IMR-90 (cell line): ENCODE data around the gene HPS6. TPM values are rescaled to one million over a fixed set of nuclear protein-coding genes. Genes with fewer than 3 reads are reported as not detected.

Experiments
- ATAC-seq: fragments of 200-7000 bp; cut with Tn5 transposase; 2 replicates; pipeline ENCODE4 v1.9.1; 2020; ENCODE audit warnings: low read depth, mild to moderate bottlenecking, moderate library complexity
- BruUV-seq: library from RNA; stranded (reverse); fragments of 400-500 nt; replicated peaks from 2 replicates; lab custom pipeline; 2021; lab: Mats Ljungman, UMichigan
- CTCF ChIA-PET: fragments of 300-600 bp; formaldehyde crosslinking; extraction: SDS; loops from one replicate; lab custom pipeline; 2021; ENCODE audit warnings: antibody characterized with exemption; lab: Yijun Ruan, JAX
- POLR2A ChIA-PET: fragments of 300-600 bp; sonication (Branson Sonifier 250); formaldehyde crosslinking; loops from one replicate; lab custom pipeline; 2022; ENCODE audit warnings: antibody characterized with exemption; ENCODE audit not compliant: unreplicated experiment; lab: Charles Lee
- DNase-seq: peaks from one replicate; pipeline ENCODE4 v3.0.0; 2013
- H2AFZ ChIP-seq: replicated peaks from 2 replicates; pipeline ENCODE3; 2013; ENCODE audit warnings: low read length, mild to moderate bottlenecking; ENCODE audit not compliant: poor library complexity
- H2AK5ac ChIP-seq: 2 replicates; pipeline ENCODE4 v1.6.1; 2013; ENCODE audit warnings: low read depth, low read length, inconsistent platforms
- H2AK9ac ChIP-seq: replicated peaks from 2 replicates; pipeline ENCODE3; 2013; ENCODE audit warnings: mild to moderate bottlenecking, low read depth, low read length, moderate library complexity; ENCODE audit not compliant: poor library complexity
- H2BK120ac ChIP-seq: 2 replicates; pipeline ENCODE4 v1.6.1; 2013; ENCODE audit warnings: low read depth, low read length, inconsistent platforms
- H2BK15ac ChIP-seq: 3 replicates; pipeline ENCODE4 v1.6.1; 2013; ENCODE audit warnings: low read depth, low read length, inconsistent platforms
- H2BK20ac ChIP-seq: 2 replicates; pipeline ENCODE4 v1.6.1; 2013; ENCODE audit warnings: low read depth, mild to moderate bottlenecking, inconsistent platforms, low read length, moderate library complexity
- H2BK5ac ChIP-seq: 2 replicates; pipeline ENCODE4 v1.6.1; 2013; ENCODE audit warnings: mild to moderate bottlenecking, low read depth, low read length, inconsistent platforms; ENCODE audit not compliant: poor library complexity, severe bottlenecking
- H3K14ac ChIP-seq: replicated peaks from 2 replicates; pipeline ENCODE4 v1.6.1; 2013; ENCODE audit warnings: low read depth, low read length, inconsistent platforms
- H3K18ac ChIP-seq: 2 replicates; pipeline ENCODE4 v1.6.1; 2013; ENCODE audit warnings: low read depth, low read length, control low read depth
- H3K23ac ChIP-seq: 2 replicates; pipeline ENCODE4 v1.6.1; 2013; ENCODE audit warnings: low read depth, low read length, inconsistent platforms
- H3K27ac ChIP-seq: 2 replicates; pipeline ENCODE4 v1.5.1; 2013; ENCODE audit warnings: mild to moderate bottlenecking, control low read depth, low read length; ENCODE audit not compliant: insufficient read depth
- H3K27me3 ChIP-seq: 2 replicates; pipeline ENCODE4 v1.6.1; 2013; ENCODE audit warnings: low read length; ENCODE audit not compliant: control insufficient read depth, insufficient read depth
- H3K36me3 ChIP-seq: 2 replicates; pipeline ENCODE4 v1.6.1; 2013; ENCODE audit warnings: low read length, mixed read lengths; ENCODE audit not compliant: control insufficient read depth, insufficient read depth
- H3K4ac ChIP-seq: 2 replicates; pipeline ENCODE4 v1.6.1; 2013; ENCODE audit warnings: low read depth, low read length, inconsistent platforms
- H3K4me1 ChIP-seq: 2 replicates; pipeline ENCODE4 v1.6.1; 2013; ENCODE audit warnings: low read length, mixed read lengths; ENCODE audit not compliant: control insufficient read depth, insufficient read depth
- H3K4me2 ChIP-seq: 2 replicates; pipeline ENCODE4 v1.6.1; 2013; ENCODE audit warnings: low read depth, mild to moderate bottlenecking, control low read depth, low read length, moderate library complexity
- H3K4me3 ChIP-seq: 2 replicates; pipeline ENCODE4 v1.5.1; 2013; ENCODE audit warnings: low read depth, mild to moderate bottlenecking, control low read depth, low read length, moderate library complexity; ENCODE audit not compliant: insufficient read depth
- H3K56ac ChIP-seq: 2 replicates; pipeline ENCODE4 v1.6.1; 2013; ENCODE audit warnings: low read length, inconsistent platforms; ENCODE audit not compliant: insufficient read depth; ENCODE audit errors: extremely low read depth
- H3K79me1 ChIP-seq, 2 experiments: 2 replicates each; pipeline ENCODE4 v1.6.1; 2013; ENCODE audit warnings: low read length in 2 of 2, inconsistent platforms in 1 of 2, low read depth in 1 of 2
- H3K9ac ChIP-seq: 2 replicates; pipeline ENCODE4 v1.6.1; 2013; ENCODE audit warnings: low read depth, low read length, control low read depth
- H3K9me1 ChIP-seq: 2 replicates; pipeline ENCODE4 v1.6.1; 2013; ENCODE audit warnings: low read length, inconsistent platforms; ENCODE audit not compliant: insufficient read depth
- H3K9me3 ChIP-seq: 2 replicates; pipeline ENCODE4 v1.6.1; 2013; ENCODE audit warnings: low read length; ENCODE audit not compliant: control insufficient read depth, insufficient read depth
- H4K20me1 ChIP-seq: 2 replicates; pipeline ENCODE4 v1.6.1; 2013; ENCODE audit warnings: low read length, inconsistent platforms; ENCODE audit not compliant: insufficient read depth
- H4K5ac ChIP-seq: 2 replicates; pipeline ENCODE4 v1.6.1; 2013; ENCODE audit warnings: mild to moderate bottlenecking, low read depth, low read length, control low read depth
- H4K8ac ChIP-seq, 2 experiments: 2 replicates each; pipeline ENCODE4 v1.6.1; 2013; ENCODE audit warnings: low read depth in 2 of 2, low read length in 2 of 2, control low read depth in 1 of 2, inconsistent platforms in 1 of 2
- H4K91ac ChIP-seq: 2 replicates; pipeline ENCODE4 v1.6.1; 2013; ENCODE audit warnings: low read depth, low read length, inconsistent platforms; ENCODE audit not compliant: insufficient read depth
- BHLHE40 ChIP-seq: fragments of 150-350 bp; IDR thresholded peaks from 2 replicates; pipeline ENCODE4 v1.6.1; 2016; ENCODE audit warnings: mild to moderate bottlenecking, low read depth, low read length
- CEBPB ChIP-seq: IDR thresholded peaks from 2 replicates; pipeline ENCODE4 v1.6.1; 2012; ENCODE audit warnings: low read depth, low read length, improper control_type of control experiment
- CHD1 ChIP-seq: IDR thresholded peaks from 2 replicates; pipeline ENCODE4 v1.6.1; 2012; ENCODE audit warnings: low read depth, low read length, improper control_type of control experiment
- CTCF ChIP-seq: conservative IDR thresholded peaks from 2 replicates; pipeline ENCODE4 v1.5.1; 2012; ENCODE audit warnings: mild to moderate bottlenecking, low read depth, low read length, improper control_type of control experiment
- ELK1 ChIP-seq: fragments of 150-350 bp; IDR thresholded peaks from 2 replicates; pipeline ENCODE4 v1.6.1; 2016; ENCODE audit warnings: low read depth, mild to moderate bottlenecking, low read length, moderate library complexity, borderline replicate concordance
- FOS ChIP-seq: fragments of 150-350 bp; IDR thresholded peaks from 2 replicates; pipeline ENCODE4 v1.6.1; 2016; ENCODE audit warnings: low read depth, low read length
- MAFK ChIP-seq: IDR thresholded peaks from 2 replicates; pipeline ENCODE4 v1.6.1; 2012; ENCODE audit warnings: low read depth, low read length, improper control_type of control experiment
- MAZ ChIP-seq: IDR thresholded peaks from 2 replicates; pipeline ENCODE4 v1.6.1; 2012; ENCODE audit warnings: low read depth, mild to moderate bottlenecking, low read length, improper control_type of control experiment, moderate library complexity, borderline replicate concordance
- MXI1 ChIP-seq: IDR thresholded peaks from 2 replicates; pipeline ENCODE4 v1.6.1; 2012; ENCODE audit warnings: low read depth, mild to moderate bottlenecking, low read length, moderate library complexity, borderline replicate concordance
- NFE2L2 ChIP-seq: fragments of 150-350 bp; IDR thresholded peaks from 2 replicates; pipeline ENCODE4 v1.6.1; 2016; ENCODE audit warnings: low read depth, mild to moderate bottlenecking, low read length
- POLR2A ChIP-seq: IDR thresholded peaks from 2 replicates; pipeline ENCODE4 v1.6.1; 2012; ENCODE audit warnings: mild to moderate bottlenecking, low read depth, low read length
- RAD21 ChIP-seq: IDR thresholded peaks from 2 replicates; pipeline ENCODE4 v1.6.1; 2012; ENCODE audit warnings: low read length, improper control_type of control experiment
- RCOR1 ChIP-seq: IDR thresholded peaks from 2 replicates; pipeline ENCODE4 v1.6.1; 2012; ENCODE audit warnings: mild to moderate bottlenecking, low read length, improper control_type of control experiment; ENCODE audit not compliant: insufficient replicate concordance
- RFX5 ChIP-seq: IDR thresholded peaks from 2 replicates; pipeline ENCODE4 v1.8.0; 2012; ENCODE audit warnings: low read depth, mild to moderate bottlenecking, low read length, moderate library complexity
- SMC3 ChIP-seq: fragments of 150-350 bp; IDR thresholded peaks from 2 replicates; pipeline ENCODE4 v1.6.1; 2016; ENCODE audit warnings: low read depth, mild to moderate bottlenecking, antibody characterized with exemption, low read length, moderate library complexity
- USF2 ChIP-seq: fragments of 150-350 bp; IDR thresholded peaks from 2 replicates; pipeline ENCODE4 v1.6.1; 2017; ENCODE audit warnings: mild to moderate bottlenecking, antibody characterized with exemption, low read length, low read depth
- WGBS, 2 experiments: methylation state at CpG; one replicate each; pipeline versions ENCODE4 v1.1.5 to v1.1.7; 2013; ENCODE audit warnings: missing lambda C conversion rate in 2 of 2; ENCODE audit not compliant: insufficient read length in 1 of 2; ENCODE audit errors: extremely low coverage in 2 of 2; 5-methylcytosine and 5-hydroxymethylcytosine counted together
- dilution Hi-C: fragments of 300-500 bp; cut with HindIII; formaldehyde crosslinking; loops from one replicate; pipeline ENCODE4 v1.14.3; 2018; ENCODE audit warnings: low sequenced_read_pairs; ENCODE audit not compliant: unreplicated experiment
- in situ Hi-C: fragments of 300-500 bp; cut with MboI; formaldehyde crosslinking; loops from 3 replicates; pipeline ENCODE4 v1.14.3; 2019; ENCODE audit warnings: low sequenced_read_pairs, inconsistent platforms, mixed read lengths
- intact Hi-C: fragments of 100-400 bp; cut with micrococcal nuclease; formaldehyde crosslinking; loops from 2 replicates; pipeline ENCODE4 v1.10.0; 2022
- polyA plus RNA-seq, 3 experiments: library from polyadenylated mRNA; depleted of rRNA; stranded (reverse); fragments of >200 nt; gene quantifications; 2 replicates each; pipeline ENCODE4 v1.2.3, GENCODE V29; 2012; ENCODE audit warnings: low replicate concordance in 1 of 3
- total RNA-seq: library from RNA; depleted of rRNA; stranded (reverse); fragments of >200 nt; gene quantifications from 2 replicates; pipeline ENCODE4 v1.2.3, GENCODE V29; 2012

HPS6 gene
- total and polyA plus RNA-seq, 2 of the 4 experiments (the other 2 are of a cell fraction), result 10.5 to 23.1 TPM

GRCh38 chr10:102068216-102068615 lies 3.1 kb downstream of the HPS6 start:
- H3K27me3 ChIP-seq, result no peaks in the 10 kb centered on the region
- H3K4ac ChIP-seq, result no peak overlapping the region
- H2AK9ac ChIP-seq, result no peak overlapping the region
- no peak overlapping the region for H2BK120ac ChIP-seq
- BruUV-seq, result no TSS peak
- no peak overlapping the region for H3K9ac ChIP-seq
- peaks cover 22% of the 10 kb centered on the region for H3K9me1 ChIP-seq
- H2AK5ac ChIP-seq, result no peak overlapping the region
- ChIA-PET POLR2A (interaction anchor here (0.5 kb wide), 1 partner anchor 287 kb away, joined by 3 read pairs; no protein-coding TSS in a partner anchor), CTCF (interaction anchor here (1.2 kb wide), 1 partner anchor 228 kb away, joined by 3 read pairs; no protein-coding TSS in a partner anchor)
- in situ Hi-C loops (no loop called here), intact Hi-C loops (no loop called here), dilution Hi-C loops (no loop called here)
- no peak overlapping the region for H2BK5ac ChIP-seq
- WGBS, 2 experiments, result no CpG with 5 or more reads among the region's 1 CpG
- no peaks in the 10 kb centered on the region for H3K9me3 ChIP-seq
- no peak overlapping the region for H3K4me2 ChIP-seq
- peaks cover 36% of the 10 kb centered on the region for H4K20me1 ChIP-seq
- H2BK15ac ChIP-seq, result no peak overlapping the region
- no peak overlapping the region for H3K56ac ChIP-seq
- H3K79me1 ChIP-seq, result peaks cover 22 to 46% of the 10 kb centered on the region in 2 experiments
- peaks cover 20% of the 10 kb centered on the region for H3K36me3 ChIP-seq
- no peak overlapping the region for H3K14ac ChIP-seq
- no peak overlapping the region for H4K5ac ChIP-seq
- H2BK20ac ChIP-seq, result no peak overlapping the region
- H4K91ac ChIP-seq, result no peak overlapping the region
- H3K4me1 ChIP-seq, result peaks cover 20% of the 10 kb centered on the region
- H2AFZ ChIP-seq, result no peak overlapping the region
- H3K23ac ChIP-seq, result no peak overlapping the region
- H3K4me3 ChIP-seq, result no peak overlapping the region
- ATAC-seq (no peak), DNase-seq (no peak)
- H4K8ac ChIP-seq, result no peak overlapping the region
- H3K18ac ChIP-seq, result no peak overlapping the region
- TF ChIP-seq CTCF, result no peak
- TF ChIP-seq MAFK, result no peak
- TF ChIP-seq RFX5, result no peak
- no peak for TF ChIP-seq NFE2L2
- no peak for TF ChIP-seq USF2
- no peak for TF ChIP-seq MAZ
- TF ChIP-seq CHD1, result no peak
- no peak for TF ChIP-seq CEBPB
- no peak for TF ChIP-seq MXI1
- TF ChIP-seq POLR2A, result no peak
- no peak for TF ChIP-seq RAD21
- TF ChIP-seq ELK1, result no peak
- TF ChIP-seq RCOR1, result no peak
- TF ChIP-seq FOS, result no peak
- no peak for TF ChIP-seq BHLHE40
- TF ChIP-seq SMC3, result no peak
- H3K27ac ChIP-seq, result no peak overlapping the region
